HCT116 (cell line): ENCODE data around the gene HHAT. TPM values are rescaled to one million over a fixed set of nuclear protein-coding genes. Genes with fewer than 3 reads are reported as not detected.

Experiments
- ATAC-seq: fragments of 200-7000 bp; cut with Tn5 transposase; 2 replicates; pipeline ENCODE4 v1.9.1; 2020; ENCODE audit warnings: mild to moderate bottlenecking, moderate library complexity
- BruUV-seq: library from RNA; stranded (reverse); fragments of 400-500 nt; replicated peaks from 2 replicates; lab custom pipeline; 2021; lab: Mats Ljungman, UMichigan
- CTCF ChIA-PET: fragments of 300-600 bp; sonication (Branson Sonifier 250); formaldehyde crosslinking; loops from one replicate; lab custom pipeline; 2021; ENCODE audit warnings: antibody characterized with exemption; lab: Charles Lee
- POLR2A ChIA-PET: fragments of 300-600, 350-600 bp; sonication (Branson Sonifier 250); formaldehyde crosslinking; loops from one replicate; lab custom pipeline; 2021; ENCODE audit warnings: antibody characterized with exemption; lab: Charles Lee
- RAD21 ChIA-PET, 2 experiments: fragments of 300-600 bp; sonication (Branson Sonifier 250); formaldehyde crosslinking; loops; one replicate each; lab custom pipeline; 2023; ENCODE audit warnings: low total read pairs in 2 of 2; ENCODE audit not compliant: uncharacterized antibody in 2 of 2, unreplicated experiment in 2 of 2, low non-redundant PET in 1 of 2; lab: Charles Lee
- DNase-seq: peaks from one replicate; pipeline ENCODE4 v3.0.0-alpha.2; 2010; ENCODE audit warnings: low read depth, low spot score
- H2AFZ ChIP-seq: fragments of 200-600 bp; shearing (Covaris generic), sonication (generic); 2 replicates; pipeline ENCODE4 v1.6.1; 2017; ENCODE audit warnings: low read depth, mixed run types, mixed read lengths, antibody characterized with exemption, low read length; ENCODE audit not compliant: poor library complexity, severe bottlenecking
- H3K27ac ChIP-seq: 2 replicates; pipeline ENCODE4 v1.5.1; 2012; ENCODE audit warnings: low read depth, low read length
- H3K27me3 ChIP-seq: fragments of 200-600 bp; sonication (generic); 2 replicates; pipeline ENCODE4 v1.6.1; 2016; ENCODE audit warnings: mixed run types, low read length, mixed read lengths; ENCODE audit not compliant: insufficient read depth
- H3K36me3 ChIP-seq, 2 experiments: fragments of 200-500 bp in 1 of 2; fragments of 200-600 bp in 1 of 2; sonication (Bioruptor generic) in 1 of 2; sonication (generic) in 1 of 2; 2 replicates each; pipeline versions ENCODE4 v1.5.1 to v1.6.1; 2014 to 2016; ENCODE audit warnings: low read length in 2 of 2, inconsistent platforms in 1 of 2, mixed read lengths in 1 of 2, mixed run types in 1 of 2; ENCODE audit not compliant: insufficient read depth in 2 of 2, control insufficient read depth in 1 of 2
- H3K4me1 ChIP-seq, 2 experiments: fragments of 200-600 bp in 1 of 2; sonication (generic) in 1 of 2; 2 replicates each; pipeline versions ENCODE4 v1.5.1 to v1.6.1; 2012 to 2017; ENCODE audit warnings: low read length in 2 of 2, inconsistent platforms in 1 of 2, mild to moderate bottlenecking in 1 of 2, mixed read lengths in 1 of 2, mixed run types in 1 of 2, moderate library complexity in 1 of 2; ENCODE audit not compliant: insufficient read depth in 2 of 2, control insufficient read depth in 1 of 2
- H3K4me2 ChIP-seq: fragments of 200-600 bp; sonication (generic); 2 replicates; pipeline ENCODE4 v1.6.1; 2017; ENCODE audit warnings: mixed run types, low read length, mixed read lengths
- H3K4me3 ChIP-seq, 2 experiments: fragments of 200-600 bp in 1 of 2; sonication (generic) in 1 of 2; replicated peaks in 1 of 2; 2 replicates each; pipeline ENCODE4 v1.5.1; 2011 to 2016; ENCODE audit warnings: low read length in 2 of 2, control low read depth in 1 of 2, low read depth in 1 of 2, mild to moderate bottlenecking in 1 of 2, mixed read lengths in 1 of 2, mixed run types in 1 of 2
- H3K79me2 ChIP-seq: fragments of 200-600 bp; sonication (generic); 2 replicates; pipeline ENCODE4 v1.6.1; 2017; ENCODE audit warnings: mild to moderate bottlenecking, mixed run types, low read length, moderate library complexity, mixed read lengths; ENCODE audit not compliant: insufficient read depth
- H3K9ac ChIP-seq: fragments of 200-600 bp; sonication (generic); 2 replicates; pipeline ENCODE4 v1.6.1; 2016; ENCODE audit warnings: low read length, mixed read lengths
- H3K9me2 ChIP-seq: fragments of 200-600 bp; sonication (generic), shearing (Covaris generic); 2 replicates; pipeline ENCODE4 v1.6.1; 2017; ENCODE audit warnings: mixed run types, mild to moderate bottlenecking, moderate library complexity; ENCODE audit not compliant: insufficient read depth
- H3K9me3 ChIP-seq, 2 experiments: fragments of 200-500 bp in 1 of 2; fragments of 200-600 bp in 1 of 2; sonication (Bioruptor generic) in 1 of 2; sonication (generic) in 1 of 2; 2 replicates each; pipeline ENCODE4 v1.6.1; 2014 to 2017; ENCODE audit warnings: low read length in 2 of 2, mixed read lengths in 2 of 2, inconsistent platforms in 1 of 2, low read depth in 1 of 2, mild to moderate bottlenecking in 1 of 2, mixed run types in 1 of 2, moderate library complexity in 1 of 2; ENCODE audit not compliant: control insufficient read depth in 1 of 2, insufficient read depth in 1 of 2
- H4K20me1 ChIP-seq: fragments of 200-600 bp; sonication (generic), shearing (Covaris generic); 2 replicates; pipeline ENCODE4 v1.6.1; 2017; ENCODE audit warnings: mixed run types, mild to moderate bottlenecking, moderate library complexity; ENCODE audit not compliant: insufficient read depth
- CBX3 ChIP-seq: IDR thresholded peaks from 2 replicates; pipeline ENCODE4 v1.6.1; 2012; ENCODE audit warnings: low read depth
- CEBPB ChIP-seq: IDR thresholded peaks from 2 replicates; pipeline ENCODE4 v1.6.1; 2012; ENCODE audit warnings: low read depth
- EGR1 ChIP-seq: IDR thresholded peaks from 2 replicates; pipeline ENCODE4 v1.6.1; 2012; ENCODE audit warnings: low read depth
- ELF1 ChIP-seq: IDR thresholded peaks from 2 replicates; pipeline ENCODE4 v1.6.1; 2012; ENCODE audit warnings: low read depth, borderline replicate concordance
- EZH2phosphoT487 ChIP-seq: fragments of 200-600 bp; IDR thresholded peaks from 2 replicates; pipeline ENCODE4 v1.6.1; 2018; ENCODE audit warnings: antibody characterized with exemption, borderline replicate concordance
- FOSL1 ChIP-seq: IDR thresholded peaks from 2 replicates; pipeline ENCODE4 v1.6.1; 2012; ENCODE audit warnings: low read depth
- JUND ChIP-seq: IDR thresholded peaks from 2 replicates; pipeline ENCODE4 v1.6.1; 2012
- POLR2A ChIP-seq: IDR thresholded peaks from 2 replicates; pipeline ENCODE4 v1.7.0; 2011; ENCODE audit warnings: borderline replicate concordance; ENCODE audit not compliant: insufficient read depth, insufficient read length; ENCODE audit errors: extremely low read depth
- POLR2AphosphoS5 ChIP-seq: IDR thresholded peaks from 2 replicates; pipeline ENCODE4 v1.6.1; 2011; ENCODE audit warnings: mild to moderate bottlenecking, low read depth, low read length, moderate library complexity
- RAD21 ChIP-seq: IDR thresholded peaks from 2 replicates; pipeline ENCODE4 v1.6.1; 2012; ENCODE audit warnings: low read depth, mild to moderate bottlenecking
- SRF ChIP-seq: IDR thresholded peaks from 2 replicates; pipeline ENCODE4 v1.6.1; 2012; ENCODE audit warnings: low read depth
- TCF7L2 ChIP-seq: IDR thresholded peaks from 2 replicates; pipeline ENCODE4 v1.7.0; 2011; ENCODE audit warnings: borderline replicate concordance, inconsistent platforms; ENCODE audit not compliant: insufficient read depth, insufficient read length; ENCODE audit errors: extremely low read depth
- YY1 ChIP-seq: IDR thresholded peaks from 2 replicates; pipeline ENCODE4 v1.6.1; 2011; ENCODE audit warnings: low read length, low read depth, moderate library complexity, mild to moderate bottlenecking; ENCODE audit not compliant: insufficient replicate concordance; ENCODE audit errors: extremely low read depth
- ZFX ChIP-seq: fragments of 450-650 bp; IDR thresholded peaks from 2 replicates; pipeline ENCODE4 v1.6.1; 2017
- ZNF274 ChIP-seq: fragments of 200-500 bp; sonication (Bioruptor generic); IDR thresholded peaks from 2 replicates; pipeline ENCODE4 v1.6.1; 2014; ENCODE audit warnings: mild to moderate bottlenecking, low read depth, low read length, inconsistent platforms
- intact Hi-C: fragments of 100-400 bp; cut with micrococcal nuclease; formaldehyde crosslinking; loops from 2 replicates; pipeline ENCODE4 v1.10.0; 2022
- total RNA-seq: library from RNA; stranded (reverse); gene quantifications from one replicate; pipeline ENCODE4 v1.2.1, GENCODE V29; 2021; ENCODE audit not compliant: unreplicated experiment
- TF ChIP-seq, protein P1 (sequence below): IDR thresholded peaks from 2 replicates; pipeline ENCODE4 v1.6.1; 2012
- TF ChIP-seq, protein P2 (sequence below): IDR thresholded peaks from 2 replicates; pipeline ENCODE4 v1.6.1; 2012
- TF ChIP-seq, protein P3 (sequence below), 3 experiments: fragments of 200-600 bp in 1 of 3; sonication (generic) in 1 of 3; IDR thresholded peaks in 2 of 3; conservative IDR thresholded peaks in 1 of 3; 2 replicates each; pipeline ENCODE4 v1.5.1; 2012 to 2017; ENCODE audit warnings: low read depth in 2 of 3, low read length in 2 of 3, antibody characterized with exemption in 1 of 3, borderline replicate concordance in 1 of 3, control low read depth in 1 of 3, mild to moderate bottlenecking in 1 of 3, mixed read lengths in 1 of 3, mixed run types in 1 of 3, moderate library complexity in 1 of 3; ENCODE audit not compliant: insufficient read depth in 1 of 3

The HHAT gene
- total RNA-seq, 1 experiment from 2014 or later: 2.7 TPM

DNA sequence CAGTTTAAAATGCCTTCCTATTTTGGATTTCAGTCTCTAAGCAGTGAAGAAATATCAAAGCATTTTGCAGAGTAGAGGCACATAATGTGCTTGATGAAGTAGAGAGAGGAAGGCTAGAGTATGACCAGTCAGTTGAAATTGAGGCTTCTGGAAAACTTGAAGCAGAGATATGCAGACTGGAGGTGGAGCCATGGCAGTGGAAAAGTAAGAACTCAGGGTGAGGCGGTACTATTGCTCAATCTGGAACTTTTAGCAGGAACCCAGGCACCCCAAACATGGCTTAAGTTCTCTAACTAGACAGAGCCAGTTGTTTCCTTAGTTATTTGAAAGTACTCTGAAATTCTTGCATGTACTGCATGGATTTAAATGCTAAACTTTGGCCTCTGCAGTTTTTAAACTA lies 288.6 kb downstream of the HHAT start:
- Histone ChIP-seq H3K4me3 (no peak overlapping the region), H3K9ac (no peak overlapping the region), H3K4me2 (no peak overlapping the region), H3K79me2 (no peaks in the 10 kb centered on the region), H2AFZ (no peak overlapping the region), H3K9me3 (no peaks in the 10 kb centered on the region), H3K27ac (no peak overlapping the region), H4K20me1 (no peaks in the 10 kb centered on the region), H3K36me3 (no peaks in the 10 kb centered on the region), H3K4me1 (no peaks in the 10 kb centered on the region), H3K9me2 (no peaks in the 10 kb centered on the region), H3K27me3 (peaks cover 44% of the 10 kb centered on the region; the same call in 1 of the 2 replicates)
- TF ChIP-seq FOSL1: no peak
- TF ChIP-seq, protein P1, sequence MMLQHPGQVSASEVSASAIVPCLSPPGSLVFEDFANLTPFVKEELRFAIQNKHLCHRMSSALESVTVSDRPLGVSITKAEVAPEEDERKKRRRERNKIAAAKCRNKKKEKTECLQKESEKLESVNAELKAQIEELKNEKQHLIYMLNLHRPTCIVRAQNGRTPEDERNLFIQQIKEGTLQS: no peak
- no peak for TF ChIP-seq POLR2AphosphoS5
- no peak for TF ChIP-seq EGR1
- intact Hi-C loops: no loop called here
- RAD21 ChIA-PET: no interaction called here
- ATAC-seq (no peak), DNase-seq (no peak)
- POLR2A ChIA-PET: no interaction called here
- CTCF ChIA-PET: no interaction called here
- no TSS peak for BruUV-seq

DNA sequence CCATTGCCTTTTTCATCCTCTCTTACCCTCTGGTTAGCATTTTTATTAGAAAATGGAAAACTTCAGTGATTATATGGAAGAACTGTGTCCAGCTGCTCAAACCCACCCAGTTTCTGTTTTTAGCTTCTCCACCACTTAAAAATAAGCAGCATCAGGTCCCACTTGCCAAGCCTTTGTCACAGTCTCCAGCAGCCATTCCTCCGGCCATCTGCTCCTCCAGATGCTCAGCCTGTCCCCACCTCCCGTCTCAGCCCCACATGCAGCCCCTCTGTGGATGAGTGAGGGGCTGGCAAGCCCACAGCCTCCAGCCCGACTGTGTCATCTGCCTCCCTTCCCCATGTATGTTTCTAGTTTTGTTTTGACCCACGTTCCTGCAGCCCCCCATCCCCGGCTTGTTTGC lies 289.7 kb downstream of the HHAT start:
- no peaks in the 10 kb centered on the region for H3K36me3 ChIP-seq
- no peak for ATAC-seq
- H3K27me3 ChIP-seq: peaks cover 38% of the 10 kb centered on the region; the same call in 1 of the 2 replicates
- H3K27ac ChIP-seq: no peak overlapping the region
- H3K9me3 ChIP-seq: no peaks in the 10 kb centered on the region
- no peak overlapping the region for H3K4me3 ChIP-seq
- H3K9ac ChIP-seq: no peak overlapping the region
- no peaks in the 10 kb centered on the region for H3K9me2 ChIP-seq
- H3K4me1 ChIP-seq: no peaks in the 10 kb centered on the region
- ChIA-PET POLR2A (no interaction called here), CTCF (no interaction called here), RAD21 (no interaction called here)
- no peaks in the 10 kb centered on the region for H4K20me1 ChIP-seq
- H2AFZ ChIP-seq: no peak overlapping the region
- BruUV-seq: no TSS peak
- DNase-seq: no peak
- H3K4me2 ChIP-seq: no peak overlapping the region
- H3K79me2 ChIP-seq: no peaks in the 10 kb centered on the region
- intact Hi-C loops: no loop called here
- TF ChIP-seq JUND (no peak), YY1 (no peak), EZH2phosphoT487 (no peak), POLR2A (no peak), ELF1 (no peak), TCF7L2 (no peak), SRF (no peak), CEBPB (no peak), CBX3 (no peak), RAD21 (no peak), ZFX (no peak), ZNF274 (no peak)
- TF ChIP-seq, protein P2, sequence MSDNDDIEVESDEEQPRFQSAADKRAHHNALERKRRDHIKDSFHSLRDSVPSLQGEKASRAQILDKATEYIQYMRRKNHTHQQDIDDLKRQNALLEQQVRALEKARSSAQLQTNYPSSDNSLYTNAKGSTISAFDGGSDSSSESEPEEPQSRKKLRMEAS: no peak
- TF ChIP-seq, protein P1: no peak
- TF ChIP-seq, protein P3, sequence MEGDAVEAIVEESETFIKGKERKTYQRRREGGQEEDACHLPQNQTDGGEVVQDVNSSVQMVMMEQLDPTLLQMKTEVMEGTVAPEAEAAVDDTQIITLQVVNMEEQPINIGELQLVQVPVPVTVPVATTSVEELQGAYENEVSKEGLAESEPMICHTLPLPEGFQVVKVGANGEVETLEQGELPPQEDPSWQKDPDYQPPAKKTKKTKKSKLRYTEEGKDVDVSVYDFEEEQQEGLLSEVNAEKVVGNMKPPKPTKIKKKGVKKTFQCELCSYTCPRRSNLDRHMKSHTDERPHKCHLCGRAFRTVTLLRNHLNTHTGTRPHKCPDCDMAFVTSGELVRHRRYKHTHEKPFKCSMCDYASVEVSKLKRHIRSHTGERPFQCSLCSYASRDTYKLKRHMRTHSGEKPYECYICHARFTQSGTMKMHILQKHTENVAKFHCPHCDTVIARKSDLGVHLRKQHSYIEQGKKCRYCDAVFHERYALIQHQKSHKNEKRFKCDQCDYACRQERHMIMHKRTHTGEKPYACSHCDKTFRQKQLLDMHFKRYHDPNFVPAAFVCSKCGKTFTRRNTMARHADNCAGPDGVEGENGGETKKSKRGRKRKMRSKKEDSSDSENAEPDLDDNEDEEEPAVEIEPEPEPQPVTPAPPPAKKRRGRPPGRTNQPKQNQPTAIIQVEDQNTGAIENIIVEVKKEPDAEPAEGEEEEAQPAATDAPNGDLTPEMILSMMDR (IDR thresholded peaks at IDR 0.05 in 2 of 3, conservative IDR thresholded peaks at IDR 0.05 in 1 of 3; ENCODE audit: borderline replicate concordance in 1 of 3, insufficient read depth in 1 of 3, low read depth in 2 of 3, low read length in 2 of 3): no peak
